ENCODE measurements around the gene POLG2. TPM values are rescaled to one million over a fixed set of nuclear protein-coding genes. Genes with fewer than 3 reads are reported as not detected.

Gene POLG2
- total RNA-seq, 1 donor from 2014 or later, result 18.3 TPM

DNA sequence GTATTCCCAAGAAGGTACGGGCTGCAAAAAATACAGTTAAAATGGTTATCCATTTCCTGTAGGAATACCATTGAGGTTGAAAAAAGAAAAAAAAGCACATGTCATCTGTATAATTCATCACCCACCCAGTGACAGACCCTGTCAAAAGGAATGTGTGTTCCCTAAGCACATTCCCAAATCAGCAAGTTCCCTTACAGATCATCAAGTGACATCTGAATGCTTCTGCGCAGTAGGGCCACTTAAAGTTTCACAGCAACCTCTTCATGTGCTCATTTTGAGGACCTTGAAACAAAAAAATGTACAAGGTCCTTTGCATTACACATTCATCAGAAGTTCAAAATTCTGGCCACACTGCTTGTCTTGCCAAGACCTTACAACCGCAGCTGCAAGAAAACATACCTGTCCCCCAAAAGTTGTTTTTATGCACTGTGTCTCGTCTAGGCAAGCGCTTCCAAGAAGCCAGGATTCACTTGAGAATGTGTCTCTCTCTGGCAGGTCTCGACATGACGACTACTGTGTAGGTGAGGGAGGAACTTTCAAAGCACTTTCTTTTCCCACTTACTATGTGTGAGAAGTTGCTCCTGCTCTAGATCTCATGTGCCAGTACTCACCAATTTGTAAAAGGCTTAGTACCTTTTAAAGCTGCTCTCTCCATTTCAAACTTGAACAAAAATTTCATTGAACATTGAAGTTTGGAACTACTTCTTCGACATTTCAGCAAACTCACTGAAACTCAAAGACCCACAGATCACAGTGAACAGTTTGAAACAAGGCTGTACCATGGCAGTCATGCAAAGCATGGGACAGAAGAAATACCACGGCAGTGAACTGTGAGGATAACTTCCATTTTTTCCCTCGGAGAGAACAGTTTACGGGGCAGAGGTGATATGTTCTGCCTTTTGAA is 4.3 kb upstream of the POLG2 start:
- H3K9me3 Mint-ChIP-seq (ENCODE audit: unreplicated experiment), result no peaks in the 10 kb centered on the region
- no peak for DNase-seq (ENCODE audit: extremely low spot score, unreplicated experiment)
- no peak overlapping the region for H3K4me3 Mint-ChIP-seq (ENCODE audit: unreplicated experiment)
- peak overlapping the region; percentile 62 for H3K27ac Mint-ChIP-seq (ENCODE audit: unreplicated experiment)
- TF ChIP-seq, protein P1, sequence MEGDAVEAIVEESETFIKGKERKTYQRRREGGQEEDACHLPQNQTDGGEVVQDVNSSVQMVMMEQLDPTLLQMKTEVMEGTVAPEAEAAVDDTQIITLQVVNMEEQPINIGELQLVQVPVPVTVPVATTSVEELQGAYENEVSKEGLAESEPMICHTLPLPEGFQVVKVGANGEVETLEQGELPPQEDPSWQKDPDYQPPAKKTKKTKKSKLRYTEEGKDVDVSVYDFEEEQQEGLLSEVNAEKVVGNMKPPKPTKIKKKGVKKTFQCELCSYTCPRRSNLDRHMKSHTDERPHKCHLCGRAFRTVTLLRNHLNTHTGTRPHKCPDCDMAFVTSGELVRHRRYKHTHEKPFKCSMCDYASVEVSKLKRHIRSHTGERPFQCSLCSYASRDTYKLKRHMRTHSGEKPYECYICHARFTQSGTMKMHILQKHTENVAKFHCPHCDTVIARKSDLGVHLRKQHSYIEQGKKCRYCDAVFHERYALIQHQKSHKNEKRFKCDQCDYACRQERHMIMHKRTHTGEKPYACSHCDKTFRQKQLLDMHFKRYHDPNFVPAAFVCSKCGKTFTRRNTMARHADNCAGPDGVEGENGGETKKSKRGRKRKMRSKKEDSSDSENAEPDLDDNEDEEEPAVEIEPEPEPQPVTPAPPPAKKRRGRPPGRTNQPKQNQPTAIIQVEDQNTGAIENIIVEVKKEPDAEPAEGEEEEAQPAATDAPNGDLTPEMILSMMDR (IDR thresholded peaks at IDR 0.05), result no peak
- H3K36me3 Mint-ChIP-seq (ENCODE audit: unreplicated experiment), result peaks cover 70% of the 10 kb centered on the region
- H3K27me3 Mint-ChIP-seq (ENCODE audit: unreplicated experiment), result no peaks in the 10 kb centered on the region
- peaks cover 66% of the 10 kb centered on the region for H3K4me1 Mint-ChIP-seq (ENCODE audit: unreplicated experiment)

- Mint-ChIP-seq H3K27me3 (ENCODE audit: unreplicated experiment) (no peaks in the 10 kb centered on the region), H3K4me1 (ENCODE audit: unreplicated experiment) (peaks cover 72% of the 10 kb centered on the region), H3K27ac (ENCODE audit: unreplicated experiment) (peak overlapping the region; percentile 16), H3K36me3 (ENCODE audit: unreplicated experiment) (peaks cover 66% of the 10 kb centered on the region), H3K4me3 (ENCODE audit: unreplicated experiment) (no peak overlapping the region), H3K9me3 (ENCODE audit: unreplicated experiment) (no peaks in the 10 kb centered on the region)
- TF ChIP-seq, protein P1 (IDR thresholded peaks at IDR 0.05), result no peak
- no peak for DNase-seq (ENCODE audit: extremely low spot score, unreplicated experiment)
Observed at GRCh38 chr17:64500487-64500859, 3.6 kb upstream of the POLG2 start.

DNA sequence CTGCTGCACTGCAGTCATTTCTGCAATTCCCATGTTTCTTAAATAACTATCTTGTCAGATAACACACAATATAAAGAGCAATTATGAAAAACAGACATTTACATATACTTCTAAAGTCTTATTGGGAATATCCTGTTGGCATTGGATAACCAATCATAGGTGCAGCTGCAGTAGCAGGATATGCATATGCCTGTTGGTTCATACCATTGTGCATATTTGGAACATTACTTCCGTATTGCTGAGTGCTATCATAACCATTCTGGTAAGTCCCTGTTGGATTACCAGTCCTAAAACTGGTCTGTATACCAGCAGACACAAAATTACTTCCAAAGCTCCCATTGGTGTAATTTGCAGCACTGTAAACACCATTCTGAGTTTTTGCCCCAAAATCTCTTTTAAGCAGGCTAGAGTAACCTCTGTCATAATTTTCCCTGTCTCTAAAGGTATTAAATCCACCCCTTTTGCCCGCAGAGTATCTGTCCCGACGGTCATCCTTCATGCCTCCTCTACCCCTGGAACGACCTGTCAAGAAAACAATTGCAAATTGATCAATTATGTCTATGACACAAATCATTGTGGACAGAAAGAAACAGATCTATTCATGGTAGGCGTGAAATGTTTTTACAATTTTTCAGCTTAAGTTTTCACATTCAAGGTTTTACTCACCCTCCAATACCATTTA is 3.1 kb upstream of the POLG2 start:
- TF ChIP-seq, protein P1 (IDR thresholded peaks at IDR 0.05), result no peak
- Mint-ChIP-seq H3K36me3 (ENCODE audit: unreplicated experiment) (peaks cover 64% of the 10 kb centered on the region), H3K4me1 (ENCODE audit: unreplicated experiment) (peaks cover 74% of the 10 kb centered on the region), H3K27ac (ENCODE audit: unreplicated experiment) (peak overlapping the region; percentile 12), H3K4me3 (ENCODE audit: unreplicated experiment) (no peak overlapping the region), H3K27me3 (ENCODE audit: unreplicated experiment) (no peaks in the 10 kb centered on the region), H3K9me3 (ENCODE audit: unreplicated experiment) (no peaks in the 10 kb centered on the region)
- DNase-seq (ENCODE audit: extremely low spot score, unreplicated experiment), result no peak

DNA sequence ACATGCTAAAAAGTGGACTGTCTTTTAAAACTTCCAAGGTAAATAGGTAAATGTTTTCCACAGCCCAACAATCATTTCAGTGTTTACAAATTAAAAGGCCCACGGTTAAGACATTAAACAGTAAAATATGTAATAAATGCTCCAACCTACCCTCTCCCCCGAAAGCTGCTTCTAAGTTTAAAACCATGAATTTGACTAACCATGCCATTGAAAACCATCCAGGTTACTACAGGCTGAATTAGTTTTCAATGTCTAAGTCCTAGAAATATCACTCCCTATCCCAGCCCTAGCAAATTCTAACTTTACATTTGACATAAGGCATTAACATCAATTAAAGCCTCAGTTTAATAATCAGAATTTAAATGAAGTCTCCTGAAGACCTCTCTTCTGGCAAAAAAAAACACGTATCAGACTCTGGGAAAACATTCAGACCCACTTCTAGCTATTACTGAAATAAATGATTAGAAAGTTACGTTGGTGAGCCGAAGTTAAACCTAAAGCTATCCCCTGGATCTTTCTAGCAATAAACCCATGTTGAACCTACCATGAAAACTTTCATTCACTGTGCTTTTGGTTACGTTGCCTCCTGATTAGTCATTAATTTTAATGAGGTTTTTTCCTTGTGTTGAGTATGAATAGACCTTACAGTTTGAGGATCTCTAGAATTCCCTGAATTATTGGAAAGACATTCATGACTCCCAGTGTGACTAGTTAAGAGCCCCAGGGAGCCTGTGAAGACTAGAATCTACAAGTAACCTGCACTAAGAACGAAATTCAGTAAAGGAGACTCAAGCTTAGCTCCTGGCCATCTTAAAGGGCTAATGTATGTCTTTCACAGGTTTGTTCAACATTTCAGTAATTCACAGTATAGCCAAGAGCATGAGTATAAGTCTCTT is 1.7 kb upstream of the POLG2 start:
- Mint-ChIP-seq H3K4me1 (ENCODE audit: unreplicated experiment) (peaks cover 74% of the 10 kb centered on the region), H3K9me3 (ENCODE audit: unreplicated experiment) (no peaks in the 10 kb centered on the region), H3K4me3 (ENCODE audit: unreplicated experiment) (no peak overlapping the region), H3K36me3 (ENCODE audit: unreplicated experiment) (peaks cover 53% of the 10 kb centered on the region), H3K27ac (ENCODE audit: unreplicated experiment) (peak overlapping the region; percentile 93), H3K27me3 (ENCODE audit: unreplicated experiment) (no peaks in the 10 kb centered on the region)
- TF ChIP-seq, protein P1 (IDR thresholded peaks at IDR 0.05), result no peak
- DNase-seq (ENCODE audit: extremely low spot score, unreplicated experiment), result no peak
